ENCODE data around the gene CPEB3. TPM values are rescaled to one million over a fixed set of nuclear protein-coding genes. Genes with fewer than 3 reads are reported as not detected.
A peak's percentile ranks its signal among the peaks of the same experiment; 100 is the strongest.
"Not testable (repeated sequence)": the region's sequence is repeated elsewhere in the genome, so short reads cannot be mapped to it uniquely, and the experiment has no call there.

CPEB3 gene
- total RNA-seq, result 10 to 100 TPM in 3 of 6 experiments, 1 to 10 TPM in 3; 5.7 to 46.5 (median 8.7) TPM
- long read RNA-seq, partial matches to known transcripts, result 0 of 4 reads
- long read RNA-seq, other reads (novel, unspliced or antisense), result 4 of 4 reads

- Histone ChIP-seq H3K27ac (peak within 1 kb of the TSS; percentile 95 to 98 (median 98)), H3K27me3 (no peaks in the 10 kb centered on the region), H3K9me3 (no peaks in the 10 kb centered on the region), H3K4me3 (peak within 1 kb of the TSS; percentile 67 to 92 (median 74)), H3K4me1 (peaks cover 0 to 9% (median 2%) of the 10 kb centered on the region in 4 donors), H3K36me3 (peaks cover 0 to 4% (median 0%) of the 10 kb centered on the region in 4 donors)
- DNase-seq (peak; percentile 98 to 99 (median 98)), ATAC-seq (peak; percentile 96 to 98 (median 96))
- intact Hi-C loops (cut with DNase I), result no loop called here
- peak; percentile 90 for TF ChIP-seq POLR2A (IDR thresholded peaks at IDR 0.05)
- TF ChIP-seq, protein P1, sequence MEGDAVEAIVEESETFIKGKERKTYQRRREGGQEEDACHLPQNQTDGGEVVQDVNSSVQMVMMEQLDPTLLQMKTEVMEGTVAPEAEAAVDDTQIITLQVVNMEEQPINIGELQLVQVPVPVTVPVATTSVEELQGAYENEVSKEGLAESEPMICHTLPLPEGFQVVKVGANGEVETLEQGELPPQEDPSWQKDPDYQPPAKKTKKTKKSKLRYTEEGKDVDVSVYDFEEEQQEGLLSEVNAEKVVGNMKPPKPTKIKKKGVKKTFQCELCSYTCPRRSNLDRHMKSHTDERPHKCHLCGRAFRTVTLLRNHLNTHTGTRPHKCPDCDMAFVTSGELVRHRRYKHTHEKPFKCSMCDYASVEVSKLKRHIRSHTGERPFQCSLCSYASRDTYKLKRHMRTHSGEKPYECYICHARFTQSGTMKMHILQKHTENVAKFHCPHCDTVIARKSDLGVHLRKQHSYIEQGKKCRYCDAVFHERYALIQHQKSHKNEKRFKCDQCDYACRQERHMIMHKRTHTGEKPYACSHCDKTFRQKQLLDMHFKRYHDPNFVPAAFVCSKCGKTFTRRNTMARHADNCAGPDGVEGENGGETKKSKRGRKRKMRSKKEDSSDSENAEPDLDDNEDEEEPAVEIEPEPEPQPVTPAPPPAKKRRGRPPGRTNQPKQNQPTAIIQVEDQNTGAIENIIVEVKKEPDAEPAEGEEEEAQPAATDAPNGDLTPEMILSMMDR (IDR thresholded peaks at IDR 0.05), result peak; percentile 50 to 85 (median 54)
- 0% methylated on average over 3 of the region's 79 CpGs for WGBS (ENCODE audit: insufficient coverage, low coverage, low lambda C conversion rate, missing lambda C conversion rate)
Observed at GRCh38 chr10:92290837-92291615, at the start of gene CPEB3, which contains the start of gene MARCHF5. Gene CPEB3, minus strand, starts transcription at chr10:92291078. Its CDS starts 50,728 bp downstream, at chr10:92240350. Gene MARCHF5, plus strand, starts transcription at chr10:92291167. Its CDS starts 328 bp downstream, at chr10:92291495.

GRCh38 chr10:92329927-92330326 lies 39.0 kb upstream of the CPEB3 start:
- H3K4me3 ChIP-seq; H3K27ac ChIP-seq; H3K9me3 ChIP-seq; intact Hi-C loops (cut with DNase I); H3K27me3 ChIP-seq; H3K36me3 ChIP-seq; DNase-seq; ATAC-seq: not testable (repeated sequence)
- 91% methylated on average over 6 of the region's 6 CpGs for WGBS (ENCODE audit: insufficient coverage, low coverage, low lambda C conversion rate, missing lambda C conversion rate)
- peaks cover 0 to 25% (median 3%) of the 10 kb centered on the region in 4 donors for H3K4me1 ChIP-seq

GRCh38 chr10:92328993-92329392 lies 38.1 kb upstream of the CPEB3 start:
- H3K27ac ChIP-seq, result no peak overlapping the region
- intact Hi-C loops (cut with DNase I), result no loop called here
- DNase-seq (no peak), ATAC-seq (peak; percentile 58 to 82 (median 77))
- no peaks in the 10 kb centered on the region for H3K9me3 ChIP-seq
- H3K4me3 ChIP-seq, result no peak overlapping the region
- TF ChIP-seq, protein P1 (IDR thresholded peaks at IDR 0.05), result no peak
- no peak for TF ChIP-seq POLR2A (IDR thresholded peaks at IDR 0.05)
- H3K4me1 ChIP-seq, result peaks cover 0 to 25% (median 3%) of the 10 kb centered on the region in 4 donors
- no peaks in the 10 kb centered on the region for H3K36me3 ChIP-seq
- H3K27me3 ChIP-seq, result no peaks in the 10 kb centered on the region

DNA sequence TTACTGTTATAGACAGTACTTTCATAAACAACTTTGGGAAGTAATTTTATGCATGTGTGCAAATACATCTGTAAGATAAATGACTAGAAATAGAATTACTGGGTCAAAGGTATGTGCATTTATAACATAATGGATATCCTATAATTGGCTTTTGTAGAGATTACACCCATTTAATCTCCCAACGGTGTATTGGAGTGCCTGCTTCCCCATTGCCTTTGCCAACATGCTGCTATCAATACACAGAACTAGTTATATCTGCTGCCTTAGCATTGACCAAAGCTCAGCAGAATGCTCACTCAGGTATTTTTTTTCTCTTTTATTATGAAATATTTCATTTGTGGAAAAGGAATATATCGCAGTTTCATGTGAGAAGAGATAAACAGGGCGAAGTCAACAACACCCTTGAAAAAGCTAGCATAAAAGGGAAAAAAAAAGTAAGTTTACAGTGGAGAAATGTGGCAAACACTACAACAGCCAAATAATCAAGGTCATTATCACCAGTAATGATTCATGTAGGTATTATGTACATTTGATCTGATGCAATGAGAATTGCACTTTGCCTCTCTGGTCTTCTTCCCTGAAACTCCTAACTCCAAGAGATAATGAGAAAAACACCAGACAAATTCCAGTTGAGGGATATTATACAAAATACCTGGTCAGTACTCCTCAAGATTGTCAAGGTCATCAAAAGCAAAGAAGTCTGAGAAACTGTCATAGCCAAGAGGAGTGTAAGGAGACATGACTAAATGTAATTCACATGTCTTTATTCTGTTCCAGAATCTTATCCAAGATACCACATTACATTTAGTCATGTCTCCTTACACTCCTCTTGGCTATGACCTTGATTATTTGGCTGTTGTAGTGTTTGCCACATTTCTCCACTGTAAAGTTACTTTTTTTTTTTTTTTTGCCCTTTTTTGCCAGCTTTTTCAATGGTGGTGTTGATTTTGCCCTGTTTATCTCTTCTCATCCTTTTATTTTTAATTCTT lies 36.9 kb upstream of the CPEB3 start:
- no peaks in the 10 kb centered on the region for H3K27me3 ChIP-seq
- no peak overlapping the region for H3K4me3 ChIP-seq
- H3K9me3 ChIP-seq, result no peaks in the 10 kb centered on the region
- H3K36me3 ChIP-seq, result no peaks in the 10 kb centered on the region
- peak overlapping the region; percentile 11 to 16 (median 13) for H3K27ac ChIP-seq
- peaks cover 0 to 25% (median 3%) of the 10 kb centered on the region in 4 donors for H3K4me1 ChIP-seq
- no peak for TF ChIP-seq POLR2A (IDR thresholded peaks at IDR 0.05)
- TF ChIP-seq, protein P1 (IDR thresholded peaks at IDR 0.05), result no peak
- 39% methylated on average over 3 of the region's 3 CpGs for WGBS (ENCODE audit: insufficient coverage, low coverage, low lambda C conversion rate, missing lambda C conversion rate)
- intact Hi-C loops (cut with DNase I), result no loop called here
- peak in 3 of 4 donors; percentile 51 to 79 (median 63) for ATAC-seq
- no peak for DNase-seq
